Muscle layer of duodenum (tissue), 2 donors: ENCODE results near the gene MRPS27.

Source experiments
- H3K27ac ChIP-seq: one replicate; pipeline ENCODE4 v1.7.0; 2013; ENCODE audit warnings: mild to moderate bottlenecking, low read length
- H3K27me3 ChIP-seq: one replicate; pipeline ENCODE4 v1.7.0; 2013; ENCODE audit warnings: low read depth, mild to moderate bottlenecking, control low read depth, low read length
- H3K36me3 ChIP-seq, 2 donors: one replicate each; pipeline ENCODE4 v1.7.0; 2013; ENCODE audit warnings: low read length in 2 of 2, control low read depth in 1 of 2, mild to moderate bottlenecking in 1 of 2; ENCODE audit not compliant: insufficient read depth in 2 of 2, control insufficient read depth in 1 of 2
- H3K4me1 ChIP-seq, 2 donors: one replicate each; pipeline ENCODE4 v1.7.0; 2013; ENCODE audit warnings: low read length in 2 of 2, mild to moderate bottlenecking in 2 of 2, control low read depth in 1 of 2, moderate library complexity in 1 of 2; ENCODE audit not compliant: insufficient read depth in 2 of 2, control insufficient read depth in 1 of 2
- H3K4me3 ChIP-seq, 2 donors: one replicate each; pipeline ENCODE4 v1.7.0; 2013; ENCODE audit warnings: low read length in 2 of 2, low read depth in 1 of 2, mild to moderate bottlenecking in 1 of 2
- H3K9me3 ChIP-seq, 2 donors: one replicate each; pipeline ENCODE4 v1.7.0; 2013; ENCODE audit warnings: low read length in 2 of 2, control low read depth in 1 of 2, mild to moderate bottlenecking in 1 of 2; ENCODE audit not compliant: control insufficient read depth in 1 of 2
- donor health status: healthy.

The MRPS27 gene

GRCh38 chr5:72272398-72272797, 47.6 kb downstream of the MRPS27 start:
- H3K9me3 ChIP-seq: peaks cover 0 to 5% of the 10 kb centered on the region in 2 donors
- no peaks in the 10 kb centered on the region for H3K36me3 ChIP-seq
- no peak overlapping the region for H3K27ac ChIP-seq
- H3K27me3 ChIP-seq: no peaks in the 10 kb centered on the region
- no peaks in the 10 kb centered on the region for H3K4me1 ChIP-seq
- H3K4me3 ChIP-seq: no peak overlapping the region

DNA sequence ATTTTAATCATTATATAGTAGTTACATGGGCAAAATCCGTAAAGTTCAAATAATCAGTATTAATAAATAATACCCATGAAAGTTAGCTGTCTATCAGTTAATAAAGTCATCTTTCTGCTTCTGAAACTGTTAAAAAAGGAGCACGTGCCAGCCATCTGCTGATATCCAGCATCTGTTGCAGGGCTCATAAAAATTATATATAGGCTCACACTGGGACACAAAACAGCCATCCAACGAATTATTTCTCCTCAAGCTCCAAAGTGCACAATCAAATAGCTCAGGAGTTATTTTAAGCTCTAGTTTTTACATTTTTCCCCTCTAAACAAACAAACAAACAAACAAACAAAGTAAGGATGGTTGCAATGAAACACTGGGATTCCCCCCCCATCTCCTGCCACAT, 48.3 kb downstream of the MRPS27 start:
- H3K9me3 ChIP-seq: peaks cover 0 to 5% of the 10 kb centered on the region in 2 donors
- H3K36me3 ChIP-seq: no peaks in the 10 kb centered on the region
- no peaks in the 10 kb centered on the region for H3K27me3 ChIP-seq
- H3K4me1 ChIP-seq: no peaks in the 10 kb centered on the region
- H3K4me3 ChIP-seq: no peak overlapping the region
- H3K27ac ChIP-seq: no peak overlapping the region

DNA sequence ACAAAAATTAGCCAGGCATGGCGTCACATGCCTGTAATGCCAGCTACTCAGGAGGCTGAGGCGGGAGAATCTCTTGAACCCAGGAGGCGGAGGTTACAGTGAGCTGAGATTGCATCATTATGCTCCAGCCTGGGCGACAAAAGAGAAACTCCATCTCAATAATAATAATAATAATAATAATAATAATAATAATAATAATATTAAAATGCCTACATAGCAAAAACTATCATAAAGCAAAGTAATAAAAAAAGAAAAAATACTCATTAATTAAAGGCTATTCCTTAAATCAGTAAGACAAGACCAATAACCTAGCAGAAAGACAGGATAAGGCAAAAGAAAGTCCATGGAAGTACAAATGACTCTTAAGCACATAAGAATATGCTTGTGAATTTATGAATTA, 50.0 kb downstream of the MRPS27 start:
- Histone ChIP-seq H3K27me3 (no peaks in the 10 kb centered on the region), H3K36me3 (no peaks in the 10 kb centered on the region), H3K9me3 (no peaks in the 10 kb centered on the region), H3K4me1 (peaks cover 0 to 2% of the 10 kb centered on the region in 2 donors), H3K27ac (no peak overlapping the region), H3K4me3 (no peak overlapping the region)

DNA sequence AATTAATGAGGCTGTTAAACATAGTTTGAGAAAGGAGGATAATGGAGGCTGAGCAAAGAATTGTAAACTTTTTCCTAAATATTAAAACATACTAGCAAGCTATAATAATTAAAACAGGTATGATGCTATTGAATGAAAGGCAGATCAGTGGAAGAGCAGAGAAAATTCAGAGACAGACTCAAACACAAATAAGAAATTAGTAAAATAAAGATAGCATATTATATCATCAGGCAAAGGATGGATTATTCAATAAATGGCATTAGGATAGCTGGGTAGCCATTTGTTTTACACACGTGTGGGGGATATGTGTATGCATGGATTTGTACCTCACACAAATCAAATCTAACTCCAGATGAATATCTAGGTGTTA, 50.6 kb downstream of the MRPS27 start:
- H3K4me3 ChIP-seq: no peak overlapping the region
- no peaks in the 10 kb centered on the region for H3K27me3 ChIP-seq
- no peak overlapping the region for H3K27ac ChIP-seq
- no peaks in the 10 kb centered on the region for H3K9me3 ChIP-seq
- H3K4me1 ChIP-seq: peaks cover 0 to 2% of the 10 kb centered on the region in 2 donors
- no peaks in the 10 kb centered on the region for H3K36me3 ChIP-seq

- H3K4me1 ChIP-seq: peaks cover 0 to 2% of the 10 kb centered on the region in 2 donors
- H3K27me3 ChIP-seq: no peaks in the 10 kb centered on the region
- H3K9me3 ChIP-seq: no peaks in the 10 kb centered on the region
- no peaks in the 10 kb centered on the region for H3K36me3 ChIP-seq
- H3K4me3 ChIP-seq: no peak overlapping the region
- no peak overlapping the region for H3K27ac ChIP-seq
Observed at GRCh38 chr5:72268753-72269410, 51.2 kb downstream of the MRPS27 start.

- Histone ChIP-seq H3K4me1 (peaks cover 0 to 2% of the 10 kb centered on the region in 2 donors), H3K9me3 (no peaks in the 10 kb centered on the region), H3K36me3 (no peaks in the 10 kb centered on the region), H3K4me3 (no peak overlapping the region), H3K27ac (no peak overlapping the region), H3K27me3 (no peaks in the 10 kb centered on the region)
Observed at GRCh38 chr5:72268260-72268659, 51.8 kb downstream of the MRPS27 start.

- Histone ChIP-seq H3K27ac (no peak overlapping the region), H3K4me3 (no peak overlapping the region), H3K27me3 (no peaks in the 10 kb centered on the region), H3K4me1 (peaks cover 0 to 2% of the 10 kb centered on the region in 2 donors), H3K9me3 (no peaks in the 10 kb centered on the region), H3K36me3 (no peaks in the 10 kb centered on the region)
Observed at GRCh38 chr5:72267685-72268084, 52.4 kb downstream of the MRPS27 start.

DNA sequence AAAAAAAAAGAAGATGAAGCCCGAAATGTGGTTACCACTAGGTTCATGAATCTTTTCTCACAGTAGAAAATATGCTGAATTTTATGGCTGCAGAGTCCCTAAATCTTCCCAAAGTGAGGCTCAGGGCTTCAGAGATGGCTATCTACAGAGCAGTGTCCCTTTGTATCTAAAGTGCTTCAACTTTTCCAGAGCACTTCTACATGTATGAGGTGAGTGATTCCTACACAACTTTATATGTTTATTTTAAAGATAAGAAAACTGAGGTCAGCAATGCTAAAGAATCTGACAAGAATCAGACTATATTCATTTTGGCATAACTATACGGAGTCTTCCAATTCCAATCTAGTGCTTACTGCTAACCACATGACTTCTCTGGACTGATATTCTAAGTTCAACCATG, 53.2 kb downstream of the MRPS27 start:
- Histone ChIP-seq H3K4me3 (no peak overlapping the region), H3K9me3 (no peaks in the 10 kb centered on the region), H3K27ac (no peak overlapping the region), H3K4me1 (peaks cover 0 to 2% of the 10 kb centered on the region in 2 donors), H3K36me3 (no peaks in the 10 kb centered on the region), H3K27me3 (no peaks in the 10 kb centered on the region)

GRCh38 chr5:72265032-72265877, 54.8 kb downstream of the MRPS27 start:
- Histone ChIP-seq H3K36me3 (no peaks in the 10 kb centered on the region), H3K27me3 (no peaks in the 10 kb centered on the region), H3K27ac (no peak overlapping the region), H3K4me1 (peaks cover 0 to 2% of the 10 kb centered on the region in 2 donors), H3K9me3 (no peaks in the 10 kb centered on the region), H3K4me3 (no peak overlapping the region)

DNA sequence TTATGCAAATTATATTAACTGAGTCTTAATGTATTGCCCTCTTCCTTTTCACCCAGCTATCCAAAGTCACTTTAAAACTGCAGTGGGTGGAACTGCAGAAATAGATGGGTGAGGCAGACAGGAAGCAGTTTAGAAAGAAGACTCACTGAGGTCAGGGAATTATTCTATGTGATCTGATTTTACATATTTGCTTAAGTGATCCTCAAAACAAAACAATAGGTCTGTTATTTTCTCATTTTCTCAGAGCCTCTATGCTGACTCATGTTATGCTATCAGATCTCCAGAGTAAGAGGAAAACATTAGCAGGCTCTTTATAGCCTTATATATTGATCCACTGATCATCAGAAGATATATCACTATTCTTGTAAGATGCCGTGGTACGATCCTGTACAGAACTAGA, 63.5 kb downstream of the MRPS27 start:
- Histone ChIP-seq H3K4me1 (no peaks in the 10 kb centered on the region), H3K27ac (no peak overlapping the region), H3K9me3 (no peaks in the 10 kb centered on the region), H3K36me3 (no peaks in the 10 kb centered on the region), H3K4me3 (no peak overlapping the region), H3K27me3 (no peaks in the 10 kb centered on the region)

DNA sequence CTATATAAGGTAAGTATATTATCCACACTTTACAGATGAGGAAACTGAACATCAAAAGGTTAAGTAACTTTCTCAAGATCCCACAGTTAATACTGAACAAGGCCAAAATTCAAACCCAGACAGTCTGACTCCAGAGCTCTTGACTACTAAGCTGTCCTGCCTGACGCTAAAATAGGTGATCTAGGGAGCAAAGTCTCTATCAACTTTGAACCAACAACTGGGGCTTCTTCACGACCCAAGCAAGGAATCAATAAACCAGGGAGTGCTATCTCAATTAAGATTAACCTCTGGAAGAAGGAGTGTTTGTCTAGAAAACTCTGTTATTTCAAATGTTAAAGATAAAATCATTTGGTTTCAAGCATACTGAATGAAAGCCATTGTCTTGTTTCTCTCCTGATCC, 64.4 kb downstream of the MRPS27 start:
- no peaks in the 10 kb centered on the region for H3K36me3 ChIP-seq
- H3K4me1 ChIP-seq: no peaks in the 10 kb centered on the region
- H3K9me3 ChIP-seq: no peaks in the 10 kb centered on the region
- H3K27me3 ChIP-seq: no peaks in the 10 kb centered on the region
- no peak overlapping the region for H3K27ac ChIP-seq
- no peak overlapping the region for H3K4me3 ChIP-seq
